Stimulated activated naive CD4-positive, alpha-beta T cell (primary cell): ENCODE data around the gene MYH11.

ENCODE experiments used
- DNase-seq, 6 experiments: peaks; one replicate each; lab custom pipeline; 2025; lab: John Stamatoyannopoulos, UW

Gene MYH11

GRCh38 chr16:15777533-15778203 is 79.2 kb downstream of the MYH11 start:
- no peak for DNase-seq

- DNase-seq, result no peak
These were observed 80.3 kb downstream of the MYH11 start for GRCh38 chr16:15776572-15776971.

- DNase-seq, result no peak
These were observed 81.0 kb downstream of the MYH11 start for GRCh38 chr16:15775663-15776304.

GRCh38 chr16:15775209-15775608 is 81.6 kb downstream of the MYH11 start:
- no peak for DNase-seq

GRCh38 chr16:15773968-15774367 is 82.9 kb downstream of the MYH11 start:
- no peak for DNase-seq

GRCh38 chr16:15772579-15773293 is 84.1 kb downstream of the MYH11 start:
- no peak for DNase-seq

- no peak for DNase-seq
These were observed 85.1 kb downstream of the MYH11 start for GRCh38 chr16:15771694-15772093.

- no peak for DNase-seq
These were observed 86.3 kb downstream of the MYH11 start for GRCh38 chr16:15770512-15770911.

GRCh38 chr16:15770107-15770506 is 86.7 kb downstream of the MYH11 start:
- DNase-seq, result no peak

- no peak for DNase-seq
These were observed 87.6 kb downstream of the MYH11 start for GRCh38 chr16:15769239-15769638.

- DNase-seq, result no peak
These were observed 88.6 kb downstream of the MYH11 start for GRCh38 chr16:15768201-15768600.

GRCh38 chr16:15766918-15767317 is 89.9 kb downstream of the MYH11 start:
- no peak for DNase-seq

- peak in 2 of 6 experiments; percentile 8 to 10 for DNase-seq
These were observed 90.9 kb downstream of the MYH11 start for GRCh38 chr16:15765880-15766279.

- DNase-seq, result no peak
These were observed 91.7 kb downstream of the MYH11 start for GRCh38 chr16:15765116-15765515.

- DNase-seq, result no peak
These were observed 92.7 kb downstream of the MYH11 start for GRCh38 chr16:15764112-15764511.

GRCh38 chr16:15760129-15760528 is 96.7 kb downstream of the MYH11 start:
- DNase-seq, result no peak

- DNase-seq, result no peak
These were observed 97.8 kb downstream of the MYH11 start for GRCh38 chr16:15759070-15759469.

GRCh38 chr16:15757630-15758251 is 99.1 kb downstream of the MYH11 start:
- peak in 2 of 6 experiments; percentile 7 to 8 for DNase-seq

- no peak for DNase-seq
These were observed 99.8 kb downstream of the MYH11 start for GRCh38 chr16:15757077-15757386.

GRCh38 chr16:15754821-15755534 is 101.8 kb downstream of the MYH11 start:
- DNase-seq, result no peak

GRCh38 chr16:15752717-15753488 is 103.9 kb downstream of the MYH11 start:
- DNase-seq, result no peak
